ENCODE data around the gene PSMD13.
A peak's percentile ranks its signal among the peaks of the same experiment; 100 is the strongest.

Gene PSMD13

DNA sequence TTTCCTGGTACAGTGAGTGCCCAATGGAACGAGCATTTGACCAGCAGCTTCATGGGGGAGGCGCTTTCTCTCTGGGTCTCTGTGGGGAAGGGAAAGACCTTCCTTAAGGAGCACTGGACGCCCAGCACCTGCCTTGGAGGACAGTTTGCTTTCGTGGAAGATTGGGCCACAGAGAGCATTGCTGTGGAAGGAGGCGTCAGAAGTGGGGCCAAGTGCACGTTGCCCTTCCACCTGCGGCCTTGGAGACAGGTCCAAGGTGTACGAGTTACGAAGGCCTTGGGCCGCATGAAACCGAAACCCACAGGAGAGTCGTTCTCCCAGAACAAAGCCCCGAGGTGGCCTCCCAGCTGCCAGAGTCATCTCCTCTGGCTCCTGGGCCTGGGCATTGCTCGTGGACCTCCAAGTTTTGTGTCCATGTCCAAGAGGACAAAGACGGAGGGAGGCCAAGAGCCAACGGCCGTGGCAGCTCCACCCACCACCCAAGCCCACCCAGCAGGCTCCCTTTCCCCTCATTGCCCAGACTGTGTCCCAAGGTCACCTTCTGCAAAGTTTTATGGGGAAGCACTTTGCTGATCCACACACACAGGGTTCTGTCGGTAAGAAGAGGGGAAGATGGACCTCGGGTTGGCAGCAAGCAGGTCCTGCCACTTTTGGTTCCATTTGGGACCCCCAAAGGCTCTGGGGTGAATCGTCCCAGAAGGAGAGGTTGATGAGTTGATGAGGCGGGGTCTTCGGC lies 35.6 kb downstream of the PSMD13 start:
- H3K14ac ChIP-seq (ENCODE audit: low read length), result no peak overlapping the region
- no peaks in the 10 kb centered on the region for H3K36me3 ChIP-seq (replicated peaks in 1 of 2; ENCODE audit: control insufficient read depth in 2 of 2, insufficient read depth in 2 of 2, low read length in 2 of 2)
- no peak overlapping the region for H3K18ac ChIP-seq (ENCODE audit: low read length)
- no CpG with 5 or more reads among the region's 22 CpGs for WGBS, 2 donors (ENCODE audit: extremely low coverage in 2 of 2, insufficient read length in 2 of 2, insufficient replicate concordance in 1 of 2)
- H4K91ac ChIP-seq (ENCODE audit: low read depth, low read length, poor library complexity), result no peak overlapping the region
- H3K4me1 ChIP-seq (ENCODE audit: control insufficient read depth in 2 of 2, insufficient read depth in 1 of 2, low read depth in 1 of 2, low read length in 2 of 2), result peaks cover 0 to 5% of the 10 kb centered on the region in 2 donors
- no peak overlapping the region for H3K4me2 ChIP-seq (ENCODE audit: insufficient read depth, low read length, poor library complexity, severe bottlenecking)
- peak overlapping the region; percentile 48 for H3K23ac ChIP-seq (ENCODE audit: low read depth, low read length, poor library complexity)
- no peak overlapping the region for H3K27ac ChIP-seq (replicated peaks; ENCODE audit: low read length)
- no peak overlapping the region for H2BK5ac ChIP-seq (ENCODE audit: low read length)
- H2BK12ac ChIP-seq (ENCODE audit: low read length), result no peak overlapping the region
- no peak for DNase-seq (ENCODE audit: low spot score)
- no peaks in the 10 kb centered on the region for H3K27me3 ChIP-seq (ENCODE audit: control insufficient read depth in 3 of 3, insufficient read depth in 3 of 3, low read depth in 1 of 3, low read length in 3 of 3)
- H3K79me1 ChIP-seq (ENCODE audit: low read depth, low read length), result no peaks in the 10 kb centered on the region
- no peak overlapping the region for H3K4ac ChIP-seq (ENCODE audit: low read length)
- no peak overlapping the region for H3K9ac ChIP-seq (ENCODE audit: low read depth, low read length, poor library complexity)
- no peak overlapping the region for H4K8ac ChIP-seq (ENCODE audit: low read depth, low read length)
- no peak overlapping the region for H2AFZ ChIP-seq (ENCODE audit: low read length)
- peaks cover 1 to 8% of the 10 kb centered on the region in 2 donors for H3K9me3 ChIP-seq (replicated peaks in 1 of 2; ENCODE audit: control insufficient read depth in 2 of 2, insufficient read depth in 1 of 2, low read depth in 1 of 2, low read length in 2 of 2)
- H2BK120ac ChIP-seq (ENCODE audit: low read depth, low read length), result no peak overlapping the region
- H2AK5ac ChIP-seq (ENCODE audit: low read depth, low read length), result no peak overlapping the region
- H2BK15ac ChIP-seq (ENCODE audit: low read length), result no peak overlapping the region
- no peak overlapping the region for H3K4me3 ChIP-seq (ENCODE audit: low read length in 2 of 2)

DNA sequence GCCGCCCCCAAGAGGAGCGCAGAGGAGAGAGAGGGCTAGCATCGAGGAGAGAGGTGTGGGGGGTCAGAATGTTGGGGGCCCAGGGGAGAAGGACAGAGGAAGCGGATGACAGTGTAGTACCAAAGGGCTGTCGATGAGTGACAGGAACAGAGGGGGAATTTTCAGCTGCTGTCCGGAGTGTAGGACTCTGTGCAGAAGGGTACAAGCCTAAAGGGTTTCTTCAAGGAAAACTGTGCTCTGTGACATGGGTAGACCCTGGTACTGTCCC lies 36.1 kb downstream of the PSMD13 start:
- Histone ChIP-seq H4K91ac (ENCODE audit: low read depth, low read length, poor library complexity) (no peak overlapping the region), H3K18ac (ENCODE audit: low read length) (no peak overlapping the region), H2AFZ (ENCODE audit: low read length) (no peak overlapping the region), H3K36me3 (replicated peaks in 1 of 2; ENCODE audit: control insufficient read depth in 2 of 2, insufficient read depth in 2 of 2, low read length in 2 of 2) (no peaks in the 10 kb centered on the region), H3K9me3 (replicated peaks in 1 of 2; ENCODE audit: control insufficient read depth in 2 of 2, insufficient read depth in 1 of 2, low read depth in 1 of 2, low read length in 2 of 2) (peaks cover 1 to 8% of the 10 kb centered on the region in 2 donors), H2BK12ac (ENCODE audit: low read length) (no peak overlapping the region), H3K27ac (replicated peaks; ENCODE audit: low read length) (no peak overlapping the region), H2BK5ac (ENCODE audit: low read length) (no peak overlapping the region), H3K79me1 (ENCODE audit: low read depth, low read length) (no peaks in the 10 kb centered on the region), H3K4ac (ENCODE audit: low read length) (no peak overlapping the region), H3K23ac (ENCODE audit: low read depth, low read length, poor library complexity) (peak overlapping the region; percentile 48), H3K9ac (ENCODE audit: low read depth, low read length, poor library complexity) (no peak overlapping the region), H3K4me3 (ENCODE audit: low read length in 2 of 2) (no peak overlapping the region), H4K8ac (ENCODE audit: low read depth, low read length) (no peak overlapping the region), H3K4me1 (ENCODE audit: control insufficient read depth in 2 of 2, insufficient read depth in 1 of 2, low read depth in 1 of 2, low read length in 2 of 2) (peaks cover 0 to 10% of the 10 kb centered on the region in 2 donors), H3K27me3 (ENCODE audit: control insufficient read depth in 3 of 3, insufficient read depth in 3 of 3, low read depth in 1 of 3, low read length in 3 of 3) (no peaks in the 10 kb centered on the region), H2BK15ac (ENCODE audit: low read length) (no peak overlapping the region), H2AK5ac (ENCODE audit: low read depth, low read length) (no peak overlapping the region), H3K14ac (ENCODE audit: low read length) (no peak overlapping the region), H3K4me2 (ENCODE audit: insufficient read depth, low read length, poor library complexity, severe bottlenecking) (no peak overlapping the region), H2BK120ac (ENCODE audit: low read depth, low read length) (no peak overlapping the region)
- no peak for DNase-seq (ENCODE audit: low spot score)
- no CpG with 5 or more reads among the region's 6 CpGs for WGBS, 2 donors (ENCODE audit: extremely low coverage in 2 of 2, insufficient read length in 2 of 2, insufficient replicate concordance in 1 of 2)

DNA sequence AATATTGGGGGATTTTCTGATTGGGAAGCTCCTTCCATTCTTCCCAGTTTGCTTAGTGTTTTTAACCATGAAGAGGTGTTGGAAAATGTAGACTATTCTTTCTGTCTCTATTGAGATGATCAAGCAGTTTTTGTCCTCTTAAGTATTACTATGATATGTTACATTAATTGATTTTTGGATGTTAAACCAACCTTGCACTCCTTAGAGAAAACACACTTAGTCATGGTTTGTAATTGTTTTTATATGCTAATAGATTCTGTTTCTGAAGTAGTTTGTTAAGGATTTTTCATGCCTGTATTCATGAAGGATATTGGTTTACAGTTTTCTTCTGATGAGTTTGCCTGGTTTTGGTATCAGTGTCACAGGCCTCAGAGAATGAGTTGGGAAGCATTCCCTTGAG lies 39.4 kb downstream of the PSMD13 start:
- H3K79me1 ChIP-seq (ENCODE audit: low read depth, low read length), result no peaks in the 10 kb centered on the region
- H3K23ac ChIP-seq (ENCODE audit: low read depth, low read length, poor library complexity), result no peak overlapping the region
- DNase-seq (ENCODE audit: low spot score), result no peak
- H3K18ac ChIP-seq (ENCODE audit: low read length), result no peak overlapping the region
- no peak overlapping the region for H3K4me2 ChIP-seq (ENCODE audit: insufficient read depth, low read length, poor library complexity, severe bottlenecking)
- peaks cover 3 to 4% of the 10 kb centered on the region in 2 donors for H3K9me3 ChIP-seq (replicated peaks in 1 of 2; ENCODE audit: control insufficient read depth in 2 of 2, insufficient read depth in 1 of 2, low read depth in 1 of 2, low read length in 2 of 2)
- no peak overlapping the region for H2BK120ac ChIP-seq (ENCODE audit: low read depth, low read length)
- H2BK5ac ChIP-seq (ENCODE audit: low read length), result no peak overlapping the region
- H3K36me3 ChIP-seq (replicated peaks in 1 of 2; ENCODE audit: control insufficient read depth in 2 of 2, insufficient read depth in 2 of 2, low read length in 2 of 2), result no peaks in the 10 kb centered on the region
- H3K14ac ChIP-seq (ENCODE audit: low read length), result no peak overlapping the region
- H4K8ac ChIP-seq (ENCODE audit: low read depth, low read length), result no peak overlapping the region
- no peak overlapping the region for H2AFZ ChIP-seq (ENCODE audit: low read length)
- H3K4me3 ChIP-seq (ENCODE audit: low read length in 2 of 2), result no peak overlapping the region
- no peak overlapping the region for H3K27ac ChIP-seq (replicated peaks; ENCODE audit: low read length)
- no peak overlapping the region for H2AK5ac ChIP-seq (ENCODE audit: low read depth, low read length)
- H3K27me3 ChIP-seq (ENCODE audit: control insufficient read depth in 3 of 3, insufficient read depth in 3 of 3, low read depth in 1 of 3, low read length in 3 of 3), result no peaks in the 10 kb centered on the region
- H4K91ac ChIP-seq (ENCODE audit: low read depth, low read length, poor library complexity), result no peak overlapping the region
- H3K4ac ChIP-seq (ENCODE audit: low read length), result no peak overlapping the region
- H3K4me1 ChIP-seq (ENCODE audit: control insufficient read depth in 2 of 2, insufficient read depth in 1 of 2, low read depth in 1 of 2, low read length in 2 of 2), result peaks cover 0 to 5% of the 10 kb centered on the region in 2 donors
- no peak overlapping the region for H2BK15ac ChIP-seq (ENCODE audit: low read length)
- no peak overlapping the region for H3K9ac ChIP-seq (ENCODE audit: low read depth, low read length, poor library complexity)
- H2BK12ac ChIP-seq (ENCODE audit: low read length), result no peak overlapping the region

DNA sequence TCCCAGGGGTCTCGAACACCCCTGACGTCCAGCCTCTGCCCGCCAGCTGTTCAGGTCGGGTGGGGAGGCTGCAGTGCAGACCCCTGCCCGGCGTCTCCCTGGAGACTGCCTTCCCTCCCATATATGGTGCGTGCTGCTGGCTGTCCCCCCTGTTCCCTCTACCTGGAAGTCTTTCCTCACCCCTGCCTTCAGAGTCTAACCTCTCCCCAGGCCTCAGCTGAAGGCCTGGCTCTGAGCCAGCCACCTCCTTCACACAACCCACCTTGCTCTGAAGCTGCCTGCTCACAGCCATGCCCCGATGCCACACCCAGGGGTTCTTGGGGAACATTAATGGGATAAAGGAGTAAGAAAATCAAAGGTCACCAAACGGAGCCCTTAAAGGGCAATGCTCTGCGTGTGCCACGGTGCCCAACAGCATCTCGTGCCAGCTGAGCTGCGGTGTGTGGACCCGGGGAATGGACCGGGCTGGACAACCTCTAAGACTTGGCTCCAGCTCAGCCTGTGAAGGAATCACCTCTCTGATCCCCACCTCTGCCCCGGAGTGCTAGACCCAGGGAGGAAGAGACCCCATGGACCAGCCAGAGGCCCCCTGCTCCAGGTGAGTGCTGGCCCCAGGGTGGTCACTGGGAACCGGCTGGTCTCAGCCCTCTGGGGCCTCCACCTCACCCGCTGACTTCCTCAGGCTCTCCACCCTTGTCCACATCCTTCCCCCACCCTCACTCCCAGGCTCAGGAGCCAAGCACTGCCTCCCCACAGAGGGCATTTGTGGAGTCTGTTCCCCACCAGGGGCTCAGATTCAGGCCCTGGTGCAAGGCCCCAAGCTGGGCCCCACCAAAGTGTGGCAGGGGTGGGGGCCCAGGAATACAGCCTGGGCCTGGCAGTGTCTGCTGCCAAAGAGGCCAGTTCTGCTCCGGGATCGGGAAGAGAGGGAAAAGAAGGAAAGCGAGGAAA lies 41.5 kb downstream of the PSMD13 start, which contains the start of gene NLRP6:
NLRP6 (plus strand) TSS at position 407 of the 951 bp plus-strand sequence; CDS start at position 570, 163 bp downstream.
- Histone ChIP-seq H3K36me3 (replicated peaks in 1 of 2; ENCODE audit: control insufficient read depth in 2 of 2, insufficient read depth in 2 of 2, low read length in 2 of 2) (no peaks in the 10 kb centered on the region), H3K27me3 (ENCODE audit: control insufficient read depth in 3 of 3, insufficient read depth in 3 of 3, low read depth in 1 of 3, low read length in 3 of 3) (no peaks in the 10 kb centered on the region), H3K9me3 (replicated peaks in 1 of 2; ENCODE audit: control insufficient read depth in 2 of 2, insufficient read depth in 1 of 2, low read depth in 1 of 2, low read length in 2 of 2) (peaks cover 3 to 4% of the 10 kb centered on the region in 2 donors), H3K23ac (ENCODE audit: low read depth, low read length, poor library complexity) (no peak within 1 kb of the TSS), H2AK5ac (ENCODE audit: low read depth, low read length) (no peak within 1 kb of the TSS), H2BK5ac (ENCODE audit: low read length) (peak within 1 kb of the TSS; percentile 33), H2BK12ac (ENCODE audit: low read length) (no peak within 1 kb of the TSS), H2BK120ac (ENCODE audit: low read depth, low read length) (no peak within 1 kb of the TSS), H3K4ac (ENCODE audit: low read length) (no peak within 1 kb of the TSS), H3K79me1 (ENCODE audit: low read depth, low read length) (no peaks in the 10 kb centered on the region), H4K8ac (ENCODE audit: low read depth, low read length) (no peak within 1 kb of the TSS), H4K91ac (ENCODE audit: low read depth, low read length, poor library complexity) (no peak within 1 kb of the TSS), H2BK15ac (ENCODE audit: low read length) (peak within 1 kb of the TSS; percentile 16), H3K4me1 (ENCODE audit: control insufficient read depth in 2 of 2, insufficient read depth in 1 of 2, low read depth in 1 of 2, low read length in 2 of 2) (peaks cover 2 to 10% of the 10 kb centered on the region in 2 donors), H3K4me2 (ENCODE audit: insufficient read depth, low read length, poor library complexity, severe bottlenecking) (no peak within 1 kb of the TSS), H3K9ac (ENCODE audit: low read depth, low read length, poor library complexity) (no peak within 1 kb of the TSS), H2AFZ (ENCODE audit: low read length) (no peak within 1 kb of the TSS), H3K27ac (replicated peaks; ENCODE audit: low read length) (no peak within 1 kb of the TSS), H3K18ac (ENCODE audit: low read length) (peak within 1 kb of the TSS; percentile 2), H3K4me3 (ENCODE audit: low read length in 2 of 2) (no peak within 1 kb of the TSS), H3K14ac (ENCODE audit: low read length) (no peak within 1 kb of the TSS)
- no peak for DNase-seq (ENCODE audit: low spot score)
- no CpG with 5 or more reads among the region's 21 CpGs for WGBS, 2 donors (ENCODE audit: extremely low coverage in 2 of 2, insufficient read length in 2 of 2, insufficient replicate concordance in 1 of 2)
